ENCODE measurements around the gene OLFM2.
"Not testable (repeated sequence)": the region's sequence is repeated elsewhere in the genome, so short reads cannot be mapped to it uniquely, and the experiment has no call there.

OLFM2 gene

DNA sequence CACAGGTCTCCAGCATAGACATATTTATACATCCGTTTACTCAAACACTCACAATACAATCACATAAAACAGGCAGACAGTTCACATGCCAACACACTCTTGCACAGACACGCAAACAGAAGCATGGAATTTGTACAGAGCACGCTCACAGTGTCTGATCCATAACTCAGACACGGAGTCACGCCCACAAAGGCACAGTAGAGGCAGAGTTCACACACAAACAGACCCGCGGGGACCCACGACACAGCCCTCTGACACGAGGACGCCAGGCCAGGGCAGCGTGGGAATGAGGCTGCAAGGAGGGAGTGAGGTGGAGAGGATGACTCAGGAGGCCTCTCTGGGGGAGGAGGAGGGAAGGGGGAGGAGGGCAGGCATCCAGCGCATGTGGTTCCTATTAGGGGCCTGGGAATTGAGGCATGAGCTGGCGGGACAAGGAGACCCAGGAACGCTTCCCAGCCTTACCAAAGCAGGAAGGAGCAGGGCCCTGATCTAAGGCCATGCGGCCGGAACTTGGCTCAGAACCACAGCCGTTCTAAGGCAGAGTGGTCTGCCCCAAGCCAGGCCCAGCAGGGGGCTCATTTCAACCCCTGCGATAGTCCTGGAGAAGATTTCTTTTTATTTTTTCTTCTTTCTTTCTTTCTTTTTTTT is 9.1 kb upstream of the OLFM2 start:
- in situ Hi-C loops (cut with MboI; ENCODE audit: low sequenced_read_pairs): loop anchor here (25.0 kb wide), 1 partner anchor 442 kb away; the partner anchor contains the start of gene TYK2

DNA sequence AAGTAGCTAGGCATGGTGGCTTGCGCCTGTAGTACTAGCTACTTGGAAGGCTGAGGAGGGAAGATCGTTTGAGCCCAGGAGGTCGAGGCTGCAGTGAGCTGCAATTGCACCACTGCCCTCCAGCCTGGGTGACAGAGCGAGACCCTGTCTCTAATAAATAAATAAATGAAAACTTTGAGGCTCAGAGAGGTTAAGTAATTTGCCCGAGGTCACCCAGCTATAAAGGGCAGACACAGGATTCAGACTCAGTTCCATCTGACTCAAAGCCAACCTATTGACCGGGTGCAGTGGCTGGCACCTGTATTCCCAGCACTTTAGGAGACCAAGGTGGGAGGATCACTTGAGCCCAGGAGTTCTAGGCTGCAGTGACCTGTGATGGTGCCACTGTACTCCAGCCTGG is 7.4 kb upstream of the OLFM2 start:
- in situ Hi-C loops (cut with MboI; ENCODE audit: low sequenced_read_pairs): loop anchor here (25.0 kb wide), 1 partner anchor 444 kb away; the partner anchor contains the start of gene TYK2

DNA sequence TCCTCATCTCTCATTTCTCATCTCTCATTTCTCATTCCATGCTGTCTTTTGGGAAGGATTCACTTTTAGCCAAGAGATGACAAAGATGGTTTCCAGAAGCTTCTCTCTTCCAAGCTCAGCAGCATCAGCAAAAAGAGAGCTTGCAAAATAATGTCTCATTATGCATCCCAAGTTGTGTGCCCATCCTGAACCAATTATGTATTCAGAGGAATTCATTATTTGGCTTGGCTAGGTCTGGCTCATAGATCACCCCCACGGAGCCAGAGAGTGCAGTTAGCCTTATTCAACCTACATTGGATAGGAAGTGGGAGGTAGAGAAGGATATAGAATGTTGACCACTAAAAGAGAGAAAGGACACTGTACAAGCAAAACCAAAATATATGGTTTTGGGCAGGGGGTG is 5.4 kb upstream of the OLFM2 start:
- in situ Hi-C loops (cut with MboI; ENCODE audit: low sequenced_read_pairs): loop anchor here (25.0 kb wide), 1 partner anchor 446 kb away; the partner anchor contains the start of gene TYK2

DNA sequence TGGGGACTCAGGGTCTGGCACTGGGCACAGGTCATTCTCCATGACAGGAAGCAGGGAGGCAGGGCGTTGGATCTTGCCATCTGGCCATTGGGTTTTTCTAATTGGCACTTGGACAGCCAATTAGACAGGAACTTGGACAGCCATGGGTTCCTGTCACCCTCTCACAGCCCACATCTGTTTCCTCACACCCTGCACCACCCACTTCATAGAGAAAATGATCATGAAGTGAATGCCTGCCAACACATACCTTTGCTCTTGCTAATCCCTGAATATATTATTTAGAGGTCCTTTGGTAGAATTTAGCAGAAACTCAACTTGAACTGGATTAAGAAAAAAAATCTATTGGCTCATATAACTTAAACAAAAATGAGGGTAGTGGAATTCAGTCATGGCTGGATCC is 4.9 kb upstream of the OLFM2 start:
- in situ Hi-C loops (cut with MboI; ENCODE audit: low sequenced_read_pairs): loop anchor here (25.0 kb wide), 1 partner anchor 446 kb away; the partner anchor contains the start of gene TYK2

DNA sequence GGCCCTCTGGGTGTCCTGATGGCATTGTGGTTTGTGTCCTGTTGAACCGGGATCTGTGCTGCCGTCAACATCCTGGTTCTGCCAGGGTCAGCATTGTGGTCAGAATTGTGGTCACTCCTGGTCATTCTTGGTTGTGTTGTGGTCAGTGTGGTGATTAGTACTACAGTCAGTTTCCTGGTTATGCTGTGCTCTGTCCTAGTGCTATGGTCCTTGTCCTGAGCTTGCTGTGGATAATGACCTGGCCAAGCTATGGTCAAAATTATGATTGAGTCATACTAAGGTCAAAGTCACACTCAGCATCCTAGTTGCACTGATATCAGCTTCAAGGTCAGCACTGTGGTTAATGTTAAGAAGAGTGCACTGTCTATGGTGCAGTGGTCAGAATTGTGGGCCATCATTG is 4.5 kb upstream of the OLFM2 start:
- in situ Hi-C loops (cut with MboI; ENCODE audit: low sequenced_read_pairs): loop anchor here (25.0 kb wide), 1 partner anchor 447 kb away; the partner anchor contains the start of gene TYK2

DNA sequence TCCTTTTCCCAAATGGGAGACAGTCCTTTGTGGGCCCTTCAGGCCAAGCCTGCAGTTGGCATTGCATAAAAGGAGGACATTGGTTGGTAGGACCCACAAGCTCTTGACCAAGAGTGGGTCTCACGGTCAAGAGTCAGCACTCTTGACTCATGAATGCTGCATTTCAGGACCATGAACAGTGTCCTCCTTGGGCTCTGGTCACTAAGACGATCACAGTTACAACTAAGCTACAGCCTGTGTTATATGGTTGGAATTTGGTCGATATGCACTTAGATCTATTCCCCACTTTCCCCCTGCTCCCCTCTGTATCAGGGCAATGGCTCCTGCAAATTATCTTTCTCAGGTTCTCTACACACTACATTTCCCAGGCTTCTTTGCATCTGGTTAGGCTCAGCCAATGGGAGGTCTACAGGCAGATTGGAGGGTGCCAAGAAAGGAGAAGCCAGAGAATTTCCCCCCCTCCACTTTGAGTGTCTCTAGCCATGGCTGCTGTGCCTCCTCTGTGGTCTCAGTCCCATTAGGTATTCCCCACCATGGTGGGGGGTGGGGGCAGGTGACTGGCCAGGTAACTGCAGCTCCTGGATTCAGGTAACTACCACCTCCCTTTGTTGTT is 3.1 kb upstream of the OLFM2 start:
- in situ Hi-C loops (cut with MboI; ENCODE audit: low sequenced_read_pairs): loop anchor here (10.0 to 25.0 kb wide), 2 partner anchors 305 to 448 kb away; partner anchors contain the start of gene TYK2

DNA sequence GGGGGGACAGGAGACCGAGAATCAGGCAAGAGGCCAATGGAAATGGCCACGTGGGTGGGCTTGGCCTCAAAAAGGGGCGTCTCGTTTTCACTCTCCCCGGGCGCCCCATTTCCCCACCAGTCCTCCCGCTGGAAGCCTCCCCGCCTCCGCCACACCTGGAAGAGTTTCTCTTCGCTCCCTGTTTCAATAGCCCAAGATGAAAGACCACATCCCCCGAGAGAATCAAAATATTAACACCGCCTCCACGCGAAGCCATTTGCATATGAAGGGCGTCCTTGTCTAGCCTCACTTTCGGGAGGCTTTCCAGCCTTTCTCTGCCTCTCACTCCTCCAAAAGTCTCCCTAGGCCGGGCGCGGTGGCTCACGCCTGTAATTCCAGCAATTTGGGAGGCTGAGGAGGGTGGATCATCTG is 691 bp upstream of the OLFM2 start:
- in situ Hi-C loops (cut with MboI; ENCODE audit: low sequenced_read_pairs): loop anchor here (10.0 to 25.0 kb wide), 2 partner anchors 308 to 450 kb away; partner anchors contain the start of gene TYK2

DNA sequence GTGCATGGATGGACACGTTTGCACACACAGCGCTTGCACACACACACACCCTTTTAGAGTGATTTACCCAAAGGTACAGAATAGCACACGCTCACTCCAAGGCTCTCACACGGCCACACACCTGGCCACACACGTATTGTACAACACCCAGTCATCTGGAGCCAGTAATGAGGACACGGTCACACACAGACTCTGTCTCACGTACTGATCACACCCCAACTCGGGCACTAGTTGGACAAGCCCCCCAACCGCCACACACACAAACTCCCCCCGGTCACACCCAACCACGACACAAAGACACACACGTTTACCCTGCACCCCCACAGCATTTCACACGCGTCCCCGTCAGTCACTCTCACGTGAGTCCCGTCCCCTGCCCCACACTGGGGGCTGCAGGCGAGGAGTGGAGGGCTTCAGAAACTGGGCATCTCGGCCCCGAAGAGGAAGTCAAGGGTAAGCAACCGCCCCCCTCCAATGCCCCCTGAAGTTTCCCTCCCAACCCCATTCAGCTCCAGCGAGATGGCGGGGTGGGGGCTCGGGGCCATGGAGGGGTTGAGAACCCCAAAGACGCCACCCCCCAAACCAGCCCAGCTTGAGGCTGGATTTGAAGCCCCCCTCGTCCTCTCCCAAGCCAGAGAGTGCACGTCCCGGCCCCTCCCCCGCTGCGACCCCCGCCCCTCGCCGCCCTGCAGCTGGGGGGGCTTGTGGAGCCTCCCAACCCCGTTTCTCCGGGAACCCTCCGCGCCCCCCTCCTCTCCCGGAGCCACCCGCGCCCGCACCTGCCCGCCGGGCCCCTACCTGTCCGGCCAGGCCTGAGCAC is 599 bp downstream of the OLFM2 start:
- in situ Hi-C loops (cut with MboI; ENCODE audit: low sequenced_read_pairs): loop anchor here (10.0 to 25.0 kb wide), 2 partner anchors 309 to 452 kb away; partner anchors contain the start of gene TYK2

DNA sequence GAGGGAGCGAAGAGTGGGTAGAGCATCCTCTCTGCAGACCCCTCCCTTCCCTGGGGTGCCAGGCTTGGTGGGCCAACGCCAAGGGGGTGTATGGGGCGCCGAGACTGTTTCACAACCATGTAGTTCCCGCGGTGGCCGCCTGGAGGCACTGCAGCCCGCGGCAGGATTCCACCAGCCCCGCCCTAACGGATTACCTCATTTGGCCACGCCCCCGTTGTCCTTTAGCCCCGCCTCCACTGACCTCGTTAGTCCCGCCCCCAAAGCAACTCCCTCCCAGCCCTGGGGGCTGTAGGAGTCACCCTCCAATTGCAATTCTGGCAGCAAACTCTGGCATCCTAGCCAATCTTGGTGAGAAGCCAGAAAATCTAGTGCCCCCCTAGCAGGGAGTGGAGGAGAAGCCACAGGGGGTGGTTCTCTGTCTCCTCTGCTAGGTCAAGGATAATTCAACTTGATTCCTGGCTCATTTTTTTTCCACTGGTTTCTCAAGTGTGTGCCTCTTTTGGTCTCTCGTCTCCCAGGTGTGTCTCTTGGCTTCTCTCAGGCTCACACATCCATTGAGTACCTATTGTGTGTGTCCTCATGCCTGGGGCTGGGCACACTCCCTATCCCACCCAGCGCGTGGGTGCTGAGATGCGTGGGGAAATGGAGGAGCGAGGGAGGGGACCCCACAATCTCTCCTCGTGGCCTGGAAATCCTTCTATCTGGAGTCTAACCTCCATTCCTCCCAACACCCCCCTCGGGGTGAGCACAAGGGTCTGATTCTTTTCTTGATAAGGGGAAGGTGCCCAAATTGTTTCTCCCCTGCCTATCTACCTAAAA is 2.0 kb downstream of the OLFM2 start:
- in situ Hi-C loops (cut with MboI; ENCODE audit: low sequenced_read_pairs): loop anchor here (10.0 to 25.0 kb wide), 2 partner anchors 310 to 453 kb away; partner anchors contain the start of gene TYK2

DNA sequence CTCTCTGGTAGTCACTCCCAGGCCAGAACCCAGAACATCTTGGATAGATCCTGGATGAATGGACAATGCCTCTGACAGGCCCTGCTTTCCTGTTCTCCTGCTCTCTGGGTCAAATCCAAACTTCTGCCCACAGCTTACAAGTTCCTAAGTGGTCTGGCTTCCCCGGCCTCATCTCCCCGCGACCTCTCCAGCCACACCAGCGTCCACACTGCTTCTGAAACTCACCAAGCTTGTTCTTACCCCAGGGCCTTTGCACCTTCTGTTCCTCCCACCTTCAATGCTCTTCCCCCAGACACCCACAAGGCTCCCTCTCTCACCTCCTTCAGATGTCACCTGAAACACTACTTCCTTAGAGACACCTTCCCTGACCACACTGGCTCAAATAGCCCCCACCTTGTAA is 3.5 kb downstream of the OLFM2 start:
- in situ Hi-C loops (cut with MboI; ENCODE audit: low sequenced_read_pairs): loop anchor here (10.0 to 25.0 kb wide), 2 partner anchors 312 to 454 kb away; partner anchors contain the start of gene TYK2

DNA sequence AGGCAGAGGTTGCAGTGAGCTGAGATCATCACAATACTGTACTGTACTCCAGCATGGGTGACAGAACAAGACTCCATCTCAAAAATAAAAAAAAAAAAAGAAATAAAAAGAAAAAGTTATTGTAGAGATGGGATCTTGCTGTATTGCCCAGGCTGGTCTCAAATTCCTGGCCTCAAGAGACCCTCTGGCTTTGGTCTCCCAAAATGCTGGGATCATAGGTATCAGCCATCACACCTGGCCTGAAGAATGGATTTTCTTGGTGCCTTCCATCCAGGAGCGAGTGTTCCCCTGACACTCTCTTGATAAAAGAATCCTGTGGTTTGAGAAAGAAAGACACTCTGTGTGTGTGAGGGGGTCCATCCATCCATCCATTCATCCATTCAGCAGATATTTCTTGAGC is 4.7 kb downstream of the OLFM2 start:
- in situ Hi-C loops (cut with MboI; ENCODE audit: low sequenced_read_pairs): loop anchor here (10.0 to 25.0 kb wide), 2 partner anchors 313 to 456 kb away; partner anchors contain the start of gene TYK2

DNA sequence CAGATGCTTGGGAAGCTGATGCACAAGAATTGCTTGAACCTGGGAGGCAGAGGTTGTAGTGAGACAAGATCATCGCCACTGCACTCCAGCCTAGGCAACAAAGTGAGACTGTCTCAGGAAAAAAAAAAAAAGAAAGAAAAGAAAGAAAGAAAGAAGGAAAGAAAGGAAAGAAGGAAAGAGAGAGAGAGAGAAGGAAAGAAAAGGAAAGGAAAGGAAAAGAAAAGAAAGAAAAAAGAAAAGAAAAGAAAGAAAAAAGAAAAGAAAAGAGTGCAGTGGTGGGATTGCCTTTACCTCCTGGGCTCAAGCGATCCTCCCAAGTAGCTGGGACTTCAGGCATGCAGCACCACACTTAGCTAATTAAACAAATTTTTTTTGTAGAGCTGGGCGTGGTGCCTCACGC is 12.9 kb downstream of the OLFM2 start:
- in situ Hi-C loops (cut with MboI; ENCODE audit: low sequenced_read_pairs): no loop called here

DNA sequence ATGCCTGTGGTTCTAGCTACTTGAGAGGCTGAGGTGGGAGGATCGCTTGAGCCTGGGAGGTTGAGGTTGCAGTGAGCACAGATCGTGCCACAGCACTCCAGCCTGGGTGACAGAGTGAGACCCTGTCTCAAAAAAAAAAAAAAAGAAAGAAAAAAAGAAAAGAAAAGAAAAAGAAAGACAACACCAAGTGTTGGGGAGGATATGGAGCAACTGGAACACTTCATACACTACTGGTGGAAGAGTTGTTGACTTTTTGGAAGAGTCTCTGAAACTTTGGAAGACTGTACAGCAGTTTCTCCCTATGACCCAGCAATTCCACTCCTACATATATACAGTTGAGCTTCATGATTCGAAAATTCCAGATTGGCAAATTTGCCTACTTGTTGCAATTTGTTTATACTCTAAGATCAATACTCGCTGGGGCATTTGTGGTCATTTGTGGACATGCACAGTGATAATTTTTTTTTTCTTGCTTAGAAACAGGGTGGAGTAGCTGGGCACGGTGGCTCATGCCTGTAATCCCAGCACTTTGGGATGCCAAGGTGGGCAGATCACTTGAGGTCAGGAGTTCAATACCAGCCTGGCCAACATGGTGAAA is 13.4 kb downstream of the OLFM2 start:
- in situ Hi-C loops (cut with MboI; ENCODE audit: low sequenced_read_pairs): not testable (repeated sequence)

DNA sequence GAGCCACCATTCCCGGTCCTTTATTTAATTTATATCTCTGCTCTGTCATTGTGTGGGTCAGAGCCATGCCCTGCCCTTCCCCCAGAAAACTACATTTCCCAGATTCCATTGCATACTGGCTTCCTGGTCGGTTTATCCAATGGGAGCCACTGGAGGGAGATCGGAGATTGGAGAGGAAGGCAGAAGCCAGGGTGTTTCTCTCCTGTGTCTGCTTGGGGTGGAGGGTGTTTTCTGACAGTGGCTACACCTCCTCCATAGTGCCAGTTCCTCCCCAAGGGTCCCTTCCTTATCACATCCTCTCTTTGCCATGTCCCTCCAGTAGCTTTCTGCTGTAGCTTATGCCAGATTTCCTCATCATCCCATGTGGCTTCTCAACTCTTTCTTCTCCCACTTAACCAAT is 19.0 kb downstream of the OLFM2 start:
- in situ Hi-C loops (cut with MboI; ENCODE audit: low sequenced_read_pairs): no loop called here

DNA sequence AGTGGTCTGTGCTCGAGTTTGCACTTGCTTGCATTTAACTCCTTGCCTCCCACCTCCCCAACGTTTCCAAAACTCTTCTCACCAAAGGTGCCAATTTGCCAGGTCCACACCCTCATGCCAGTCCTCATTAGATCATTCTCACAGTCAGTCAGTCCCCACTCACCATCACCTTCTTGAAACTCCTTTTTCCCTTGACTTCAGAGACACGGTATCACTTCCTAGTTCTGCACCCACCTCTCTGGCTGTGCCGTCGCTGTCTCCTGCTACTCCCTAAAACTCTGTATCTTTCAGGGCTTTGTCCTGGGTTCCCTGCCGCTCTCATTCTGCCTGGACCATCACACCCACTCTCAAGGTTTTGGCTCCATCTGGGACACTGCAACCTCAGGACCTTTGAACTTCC is 19.6 kb downstream of the OLFM2 start:
- in situ Hi-C loops (cut with MboI; ENCODE audit: low sequenced_read_pairs): no loop called here

DNA sequence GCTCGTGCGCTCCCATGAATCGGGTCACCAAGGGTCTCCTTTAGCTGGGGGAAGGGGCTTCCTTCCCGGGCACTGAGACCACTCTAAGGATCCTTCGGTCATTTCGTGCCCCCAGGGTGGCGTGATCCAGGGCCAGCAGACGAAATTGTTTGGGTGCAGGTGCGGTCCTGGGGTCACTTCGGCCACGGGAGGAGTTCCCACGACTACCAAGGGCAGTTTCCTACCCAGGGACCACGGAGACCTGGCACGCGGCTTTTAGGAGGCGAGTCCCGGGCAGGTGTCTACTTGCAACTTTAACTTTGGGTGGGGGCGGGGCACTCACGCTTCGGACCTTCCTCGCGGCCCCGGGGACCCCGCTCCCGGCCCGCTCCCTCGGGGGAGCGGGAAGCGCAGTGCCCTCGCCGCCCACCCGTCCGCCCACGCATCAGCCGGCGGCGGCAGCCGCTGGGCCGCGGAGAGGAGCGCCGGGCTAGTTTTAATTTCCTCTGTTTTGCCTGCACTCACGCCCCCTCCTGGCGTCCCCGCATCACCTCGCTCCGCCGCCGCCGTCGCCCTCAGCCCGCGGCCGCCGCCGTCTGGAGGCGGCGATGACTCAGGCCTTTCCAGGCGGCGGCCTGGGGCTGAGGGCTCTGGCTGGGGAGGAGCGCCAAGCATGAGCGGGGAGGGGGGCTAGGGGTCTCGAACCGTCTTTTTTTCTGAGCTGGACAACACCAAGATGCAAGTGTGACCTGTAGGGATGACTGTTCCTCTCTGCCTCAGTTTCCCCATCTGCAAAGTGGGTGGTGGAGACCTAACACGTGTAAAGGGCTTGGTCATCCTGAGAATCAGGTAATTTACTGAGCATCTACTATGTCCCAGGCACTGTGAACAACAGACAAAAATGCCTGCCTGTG is 21.8 kb downstream of the OLFM2 start:
- in situ Hi-C loops (cut with MboI; ENCODE audit: low sequenced_read_pairs): no loop called here

DNA sequence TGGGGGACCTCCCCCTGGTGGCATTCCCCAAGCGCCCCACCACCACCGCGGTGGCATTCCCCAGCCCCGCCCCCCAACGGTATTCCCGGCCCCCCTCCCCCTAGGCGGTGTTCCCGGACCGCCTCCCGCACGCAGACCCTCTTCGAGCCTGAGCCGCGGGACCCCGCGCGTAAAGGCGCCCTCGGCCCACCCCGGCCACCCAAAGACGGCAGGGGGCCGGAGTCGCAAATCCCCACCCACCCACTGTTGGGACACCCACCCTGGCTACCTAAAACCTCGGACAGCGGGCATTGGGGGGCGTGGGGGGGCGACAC is 22.4 kb downstream of the OLFM2 start:
- in situ Hi-C loops (cut with MboI; ENCODE audit: low sequenced_read_pairs): no loop called here

DNA sequence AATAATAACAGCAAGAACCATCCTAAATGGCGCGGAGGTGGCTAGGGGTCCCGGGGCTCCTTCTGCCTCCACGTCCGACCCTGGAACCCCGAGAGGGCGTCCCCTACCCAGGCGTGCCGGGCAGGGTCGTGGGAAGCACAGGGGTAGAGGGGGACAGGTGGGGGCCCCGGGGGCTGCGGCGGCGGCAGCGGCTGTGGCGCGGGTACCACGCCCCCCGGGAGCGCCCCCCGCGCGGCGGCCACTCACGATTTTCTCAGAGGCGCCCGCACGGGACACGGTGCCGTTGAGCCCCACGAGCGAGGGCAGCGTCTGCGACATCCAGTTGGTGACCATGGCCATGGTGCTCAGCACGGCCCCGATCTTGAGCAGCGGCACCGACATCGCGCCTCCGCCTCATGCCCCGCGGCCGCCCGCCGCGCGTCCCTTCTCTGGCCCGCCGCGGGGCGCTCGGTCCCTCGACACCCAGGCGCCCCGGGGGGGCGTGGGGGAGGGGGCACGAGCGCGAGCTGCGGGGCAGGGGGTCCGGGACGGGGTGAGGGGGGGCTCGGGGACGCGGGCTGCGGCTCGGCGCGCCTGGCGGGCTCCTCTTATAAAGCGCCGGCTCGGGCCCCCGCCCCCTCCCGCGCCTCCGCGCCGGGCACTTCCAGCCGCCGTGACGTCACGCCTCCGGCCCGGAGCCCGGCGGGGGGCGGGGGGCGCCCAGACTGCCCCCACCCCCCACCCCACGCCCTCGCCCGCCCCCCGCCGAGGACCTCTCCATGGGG is 22.9 kb downstream of the OLFM2 start:
- in situ Hi-C loops (cut with MboI; ENCODE audit: low sequenced_read_pairs): no loop called here

All from HL-60/S4 treated with retinoic acid at 250 ng/mL for 4 days and 3 days (cell line).